SK-N-SH (cell line): ENCODE data around the gene ZNF793. TPM values are rescaled to one million over a fixed set of nuclear protein-coding genes. Genes with fewer than 3 reads are reported as not detected.

Experiments
- CTCF ChIA-PET: fragments of 300-600, 350-600 bp; formaldehyde crosslinking; extraction: SDS; loops from one replicate; lab custom pipeline; 2021; lab: Yijun Ruan, JAX
- POLR2A ChIA-PET: fragments of 350-600 bp; sonication (Branson Sonifier 250); formaldehyde crosslinking; extraction: SDS; loops from one replicate; lab custom pipeline; 2020; ENCODE audit warnings: antibody characterized with exemption, inconsistent platforms; lab: Yijun Ruan, JAX
- DNase-seq: peaks from one replicate; pipeline ENCODE4 v3.0.0; 2012
- H2AFZ ChIP-seq: fragments of 200-600 bp; sonication (generic); 2 replicates; pipeline ENCODE4 v1.8.1; 2016; ENCODE audit warnings: antibody characterized with exemption, mild to moderate bottlenecking, low read depth
- H3F3A ChIP-seq: fragments of 200-600 bp; sonication (generic); replicated peaks from 2 replicates; pipeline ENCODE3; 2016; ENCODE audit warnings: antibody characterized with exemption, mild to moderate bottlenecking; ENCODE audit not compliant: insufficient read depth
- H3K27ac ChIP-seq, 2 experiments: fragments of 200-500 bp in 1 of 2; fragments of 200-600 bp in 1 of 2; sonication (Bioruptor generic) in 1 of 2; sonication (generic), shearing (Covaris generic) in 1 of 2; 2 replicates each; pipeline versions ENCODE4 v1.5.1 to v1.6.1; 2014 to 2016; ENCODE audit warnings: low read depth in 2 of 2, inconsistent platforms in 1 of 2, low read length in 1 of 2, mild to moderate bottlenecking in 1 of 2, mixed read lengths in 1 of 2
- H3K27me3 ChIP-seq: fragments of 200-600 bp; sonication (generic), shearing (Covaris generic); 2 replicates; pipeline ENCODE4 v1.6.1; 2016; ENCODE audit warnings: mixed run types; ENCODE audit not compliant: insufficient read depth
- H3K36me3 ChIP-seq, 2 experiments: fragments of 200-500 bp in 1 of 2; fragments of 200-600 bp in 1 of 2; sonication (Bioruptor generic) in 1 of 2; sonication (generic) in 1 of 2; replicated peaks in 1 of 2; 2 replicates each; pipeline versions ENCODE3 to v1.5.1; 2014 to 2016; ENCODE audit warnings: low read length in 1 of 2, mild to moderate bottlenecking in 1 of 2; ENCODE audit not compliant: insufficient read depth in 2 of 2, control insufficient read depth in 1 of 2
- H3K4me1 ChIP-seq, 2 experiments: fragments of 200-500 bp in 1 of 2; fragments of 200-600 bp in 1 of 2; sonication (Bioruptor generic) in 1 of 2; sonication (generic), shearing (Covaris generic) in 1 of 2; 2 replicates each; pipeline versions ENCODE4 v1.5.1 to v1.6.1; 2014 to 2016; ENCODE audit warnings: low read depth in 1 of 2, low read length in 1 of 2, mixed run types in 1 of 2; ENCODE audit not compliant: insufficient read depth in 2 of 2, control insufficient read depth in 1 of 2
- H3K4me2 ChIP-seq: fragments of 200-600 bp; sonication (generic), shearing (Covaris generic); 2 replicates; pipeline ENCODE4 v1.6.1; 2017; ENCODE audit warnings: mixed run types
- H3K4me3 ChIP-seq, 2 experiments: fragments of 200-500 bp in 1 of 2; fragments of 200-600 bp in 1 of 2; sonication (Bioruptor generic) in 1 of 2; sonication (generic), shearing (Covaris generic) in 1 of 2; 2 replicates each; pipeline versions ENCODE4 v1.5.1 to v1.8.1; 2014 to 2016; ENCODE audit warnings: low read depth in 2 of 2, inconsistent platforms in 1 of 2, low read length in 1 of 2, mild to moderate bottlenecking in 1 of 2, mixed read lengths in 1 of 2, moderate library complexity in 1 of 2
- H3K79me2 ChIP-seq: fragments of 200-600 bp; sonication (generic); 2 replicates; pipeline ENCODE4 v1.8.1; 2017; ENCODE audit warnings: mild to moderate bottlenecking; ENCODE audit not compliant: insufficient read depth
- H3K9ac ChIP-seq: fragments of 200-600 bp; sonication (generic); 2 replicates; pipeline ENCODE4 v1.6.1; 2017; ENCODE audit warnings: mixed run types
- H3K9me2 ChIP-seq: fragments of 200-600 bp; sonication (generic); 2 replicates; pipeline ENCODE4 v1.6.1; 2017; ENCODE audit warnings: mixed run types
- H3K9me3 ChIP-seq: fragments of 200-600 bp; sonication (generic); 2 replicates; pipeline ENCODE4 v1.6.1; 2017; ENCODE audit warnings: mixed run types, mild to moderate bottlenecking, moderate library complexity
- H4K20me1 ChIP-seq: fragments of 200-600 bp; sonication (generic); 2 replicates; pipeline ENCODE4 v1.6.1; 2017; ENCODE audit warnings: mild to moderate bottlenecking, mixed run types; ENCODE audit not compliant: insufficient read depth
- CHD2 ChIP-seq: fragments of 150-350 bp; IDR thresholded peaks from 2 replicates; pipeline ENCODE4 v1.6.1; 2018; ENCODE audit warnings: low read length; ENCODE audit not compliant: partially characterized antibody
- ELF1 ChIP-seq: IDR thresholded peaks from 2 replicates; pipeline ENCODE4 v1.4.0; 2012
- EP300 ChIP-seq, 2 experiments: IDR thresholded peaks; 2 replicates each; pipeline versions ENCODE4 v1.4.0 to v1.6.1; 2012; ENCODE audit warnings: borderline replicate concordance in 1 of 2, low read depth in 1 of 2, low read length in 1 of 2
- EZH2phosphoT487 ChIP-seq: fragments of 200-600 bp; sonication (generic); IDR thresholded peaks from 2 replicates; pipeline ENCODE4 v1.6.1; 2017; ENCODE audit warnings: low read depth, mixed run types, mild to moderate bottlenecking, antibody characterized with exemption, moderate library complexity, borderline replicate concordance
- FOXJ3 ChIP-seq: sonication (generic); formaldehyde crosslinking; IDR thresholded peaks from 2 replicates; pipeline ENCODE4 v1.5.1; 2020; ENCODE audit warnings: mild to moderate bottlenecking, missing genetic modification reagents
- FOXM1 ChIP-seq: IDR thresholded peaks from 2 replicates; pipeline ENCODE4 v1.4.0; 2012; ENCODE audit warnings: low read depth, mild to moderate bottlenecking
- GABPA ChIP-seq: IDR thresholded peaks from 2 replicates; pipeline ENCODE4 v1.4.0; 2012; ENCODE audit warnings: low read depth, mild to moderate bottlenecking
- GATA2 ChIP-seq: sonication (generic); formaldehyde crosslinking; IDR thresholded peaks from 2 replicates; pipeline ENCODE4 v1.5.0; 2020; ENCODE audit warnings: mild to moderate bottlenecking, missing genetic modification reagents
- JUND ChIP-seq: IDR thresholded peaks from 2 replicates; pipeline ENCODE4 v1.4.0; 2012
- MAX ChIP-seq: IDR thresholded peaks from 2 replicates; pipeline ENCODE4 v1.4.0; 2012; ENCODE audit warnings: low read depth
- MEF2A ChIP-seq: IDR thresholded peaks from 2 replicates; pipeline ENCODE4 v1.4.0; 2012; ENCODE audit warnings: low read depth, borderline replicate concordance
- MXI1 ChIP-seq: IDR thresholded peaks from 2 replicates; pipeline ENCODE4 v1.6.1; 2012; ENCODE audit warnings: mild to moderate bottlenecking, low read depth, low read length, improper control_type of control experiment
- NRF1 ChIP-seq: IDR thresholded peaks from 2 replicates; pipeline ENCODE4 v1.6.1; 2012; ENCODE audit warnings: low read depth, mild to moderate bottlenecking, low read length
- PBX3 ChIP-seq: IDR thresholded peaks from 2 replicates; pipeline ENCODE4; 2012
- POLR2AphosphoS5 ChIP-seq: IDR thresholded peaks from 2 replicates; pipeline ENCODE4 v1.6.1; 2012; ENCODE audit warnings: low read depth, low read length
- RAD21 ChIP-seq: IDR thresholded peaks from 2 replicates; pipeline ENCODE4 v1.6.1; 2012; ENCODE audit warnings: mild to moderate bottlenecking, low read length
- RXRA ChIP-seq: IDR thresholded peaks from 2 replicates; pipeline ENCODE4 v1.4.0; 2012; ENCODE audit warnings: low read depth, mild to moderate bottlenecking, borderline replicate concordance
- SIN3A ChIP-seq: IDR thresholded peaks from 2 replicates; pipeline ENCODE4 v1.6.1; 2012; ENCODE audit warnings: low read depth, mild to moderate bottlenecking, low read length, moderate library complexity, borderline replicate concordance
- SMC3 ChIP-seq: IDR thresholded peaks from 2 replicates; pipeline ENCODE4 v1.6.1; 2012; ENCODE audit warnings: low read depth, low read length, improper control_type of control experiment
- TAF1 ChIP-seq: IDR thresholded peaks from 2 replicates; pipeline ENCODE4 v1.6.1; 2012; ENCODE audit warnings: low read depth, mild to moderate bottlenecking, low read length, moderate library complexity, borderline replicate concordance
- TCF12 ChIP-seq: IDR thresholded peaks from 2 replicates; pipeline ENCODE4 v1.4.0; 2012
- TEAD4 ChIP-seq: IDR thresholded peaks from 2 replicates; pipeline ENCODE4 v1.4.0; 2012; ENCODE audit warnings: mild to moderate bottlenecking, borderline replicate concordance; ENCODE audit not compliant: insufficient read depth
- USF1 ChIP-seq: IDR thresholded peaks from 2 replicates; pipeline ENCODE4 v1.4.0; 2012; ENCODE audit warnings: low read depth, borderline replicate concordance
- YY1 ChIP-seq: IDR thresholded peaks from 2 replicates; pipeline ENCODE4 v1.4.0; 2012; ENCODE audit warnings: low read depth, mild to moderate bottlenecking
- ZBTB33 ChIP-seq: IDR thresholded peaks from 2 replicates; pipeline ENCODE4 v1.4.0; 2012; ENCODE audit warnings: low read depth, borderline replicate concordance
- WGBS: methylation state at CpG from one replicate; pipeline ENCODE4 v1.1.6; 2017; ENCODE audit warnings: low lambda C conversion rate; 5-methylcytosine and 5-hydroxymethylcytosine counted together
- polyA plus RNA-seq, 3 experiments: library from polyadenylated mRNA; depleted of rRNA; stranded (reverse); fragments of >200 nt; gene quantifications; 2 replicates each; pipeline ENCODE4 v1.2.3, GENCODE V29; 2012
- TF ChIP-seq, protein P1 (sequence below): fragments of 200-600 bp; sonication (generic); IDR thresholded peaks from 2 replicates; pipeline ENCODE4 v1.6.1; 2017; ENCODE audit warnings: antibody characterized with exemption, mild to moderate bottlenecking, moderate library complexity
- TF ChIP-seq, protein P2 (sequence below): fragments of 150-350 bp; IDR thresholded peaks from 2 replicates; pipeline ENCODE4 v1.6.1; 2017; ENCODE audit warnings: antibody characterized with exemption, low read length, low read depth, borderline replicate concordance

ZNF793 gene
- polyA plus RNA-seq, 1 of the 3 experiments (the other 2 are of a cell fraction), result 2.3 TPM

- Histone ChIP-seq H3K27me3 (no peaks in the 10 kb centered on the region), H3K36me3 (peaks cover 29 to 44% of the 10 kb centered on the region in 2 experiments), H3K4me1 (peaks cover 0 to 9% of the 10 kb centered on the region in 2 experiments; a peak in 2 of 4 replicates), H3K9me2 (no peaks in the 10 kb centered on the region), H2AFZ (peak within 1 kb of the TSS; percentile 89), H3K27ac (peak within 1 kb of the TSS; percentile 78 to 97), H3K4me3 (peak within 1 kb of the TSS; percentile 91), H4K20me1 (no peaks in the 10 kb centered on the region), H3K9ac (peak within 1 kb of the TSS; percentile 79), H3K79me2 (peaks cover 29% of the 10 kb centered on the region), H3K9me3 (no peaks in the 10 kb centered on the region), H3F3A (peaks cover 10% of the 10 kb centered on the region), H3K4me2 (peak within 1 kb of the TSS; percentile 82)
- 2% methylated on average over 22 of the region's 62 CpGs for WGBS
- peak; percentile 81 for DNase-seq
- CTCF ChIA-PET, result interaction anchor here (1.2 to 2.2 kb wide), 3 partner anchors 11 to 95 kb away, joined by 3 to 5 read pairs (median 3); no protein-coding TSS in a partner anchor
- POLR2A ChIA-PET, result interaction anchor here (0.9 to 2.0 kb wide), 5 partner anchors 39 to 670 kb away, joined by 3 to 15 read pairs (median 5); partner anchors contain the start of genes ZNF420, ZNF527, ZNF573 and ZNF793
- no peak for TF ChIP-seq FOXJ3 (CRISPR knock-in tag)
- no peak for TF ChIP-seq EP300 (IDR thresholded peaks at IDR 0.05; ENCODE audit: borderline replicate concordance in 1 of 2, low read depth in 1 of 2, low read length in 1 of 2)
- TF ChIP-seq EZH2phosphoT487, result no peak
- peak; percentile 84 for TF ChIP-seq MAX
- no peak; the same call in 1 of the 2 replicates for TF ChIP-seq ZBTB33
- no peak for TF ChIP-seq SMC3
- TF ChIP-seq, protein P1, sequence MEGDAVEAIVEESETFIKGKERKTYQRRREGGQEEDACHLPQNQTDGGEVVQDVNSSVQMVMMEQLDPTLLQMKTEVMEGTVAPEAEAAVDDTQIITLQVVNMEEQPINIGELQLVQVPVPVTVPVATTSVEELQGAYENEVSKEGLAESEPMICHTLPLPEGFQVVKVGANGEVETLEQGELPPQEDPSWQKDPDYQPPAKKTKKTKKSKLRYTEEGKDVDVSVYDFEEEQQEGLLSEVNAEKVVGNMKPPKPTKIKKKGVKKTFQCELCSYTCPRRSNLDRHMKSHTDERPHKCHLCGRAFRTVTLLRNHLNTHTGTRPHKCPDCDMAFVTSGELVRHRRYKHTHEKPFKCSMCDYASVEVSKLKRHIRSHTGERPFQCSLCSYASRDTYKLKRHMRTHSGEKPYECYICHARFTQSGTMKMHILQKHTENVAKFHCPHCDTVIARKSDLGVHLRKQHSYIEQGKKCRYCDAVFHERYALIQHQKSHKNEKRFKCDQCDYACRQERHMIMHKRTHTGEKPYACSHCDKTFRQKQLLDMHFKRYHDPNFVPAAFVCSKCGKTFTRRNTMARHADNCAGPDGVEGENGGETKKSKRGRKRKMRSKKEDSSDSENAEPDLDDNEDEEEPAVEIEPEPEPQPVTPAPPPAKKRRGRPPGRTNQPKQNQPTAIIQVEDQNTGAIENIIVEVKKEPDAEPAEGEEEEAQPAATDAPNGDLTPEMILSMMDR, result no peak
- no peak for TF ChIP-seq MEF2A
- peak; percentile 83 for TF ChIP-seq MXI1
- no peak for TF ChIP-seq RXRA
- no peak for TF ChIP-seq FOXM1
- TF ChIP-seq, protein P2, sequence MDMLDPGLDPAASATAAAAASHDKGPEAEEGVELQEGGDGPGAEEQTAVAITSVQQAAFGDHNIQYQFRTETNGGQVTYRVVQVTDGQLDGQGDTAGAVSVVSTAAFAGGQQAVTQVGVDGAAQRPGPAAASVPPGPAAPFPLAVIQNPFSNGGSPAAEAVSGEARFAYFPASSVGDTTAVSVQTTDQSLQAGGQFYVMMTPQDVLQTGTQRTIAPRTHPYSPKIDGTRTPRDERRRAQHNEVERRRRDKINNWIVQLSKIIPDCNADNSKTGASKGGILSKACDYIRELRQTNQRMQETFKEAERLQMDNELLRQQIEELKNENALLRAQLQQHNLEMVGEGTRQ, result no peak
- TF ChIP-seq ELF1, result peak; percentile 96
- TF ChIP-seq YY1, result peak; percentile 40; the same call in 1 of the 2 replicates
- no peak for TF ChIP-seq GATA2 (CRISPR knock-in tag)
- peak; percentile 40; the same call in 1 of the 2 replicates for TF ChIP-seq USF1
- TF ChIP-seq CHD2, result peak; percentile 94
- peak; percentile 89 for TF ChIP-seq TAF1
- TF ChIP-seq POLR2AphosphoS5, result peak; percentile 40
- no peak for TF ChIP-seq NRF1
- no peak for TF ChIP-seq JUND
- no peak; the same call in 1 of the 2 replicates for TF ChIP-seq PBX3
- TF ChIP-seq TCF12, result peak; percentile 39; the same call in 1 of the 2 replicates
- no peak for TF ChIP-seq RAD21
- TF ChIP-seq TEAD4, result no peak
- peak; percentile 95 for TF ChIP-seq GABPA
- TF ChIP-seq SIN3A, result peak; percentile 77
Observed at GRCh38 chr19:37466798-37467607, 39.7 kb upstream of the ZNF793 start, which contains the start of gene ZNF569. Gene ZNF569, minus strand, starts transcription at chr19:37467444. Its CDS starts 22,523 bp downstream, at chr19:37444921.
